ENCODE data around the gene SRPK2. TPM values are rescaled to one million over a fixed set of nuclear protein-coding genes. Genes with fewer than 3 reads are reported as not detected.

Gene SRPK2
- total RNA-seq, 1 donor from 2014 or later: 70.5 TPM

DNA sequence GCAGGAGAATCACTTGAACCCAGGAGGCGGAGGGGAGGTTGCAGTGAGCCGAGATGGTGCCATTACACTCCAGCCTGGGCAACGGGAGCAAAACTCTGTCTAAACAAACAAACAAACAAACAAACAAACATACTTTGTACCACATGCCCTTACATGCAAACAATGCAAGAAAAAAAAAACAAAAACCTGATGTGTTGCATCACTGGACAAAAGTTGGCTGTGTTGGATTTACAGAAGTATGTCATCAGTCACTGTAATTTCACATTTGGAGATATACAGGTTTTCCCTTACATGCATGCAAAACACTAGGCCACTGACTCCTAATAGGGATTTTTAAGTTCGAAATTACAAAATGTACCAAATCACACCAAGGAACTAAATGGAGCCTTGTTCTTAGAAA lies 138.5 kb downstream of the SRPK2 start:
- no peak for DNase-seq (ENCODE audit: low spot score)
- H3K27ac Mint-ChIP-seq (ENCODE audit: unreplicated experiment): no peak overlapping the region

GRCh38 chr7:105249216-105249615 lies 139.5 kb downstream of the SRPK2 start:
- Mint-ChIP-seq H3K9me3 (ENCODE audit: unreplicated experiment) (no peaks in the 10 kb centered on the region), H3K4me1 (ENCODE audit: unreplicated experiment) (peaks cover 29% of the 10 kb centered on the region), H3K27ac (ENCODE audit: unreplicated experiment) (no peak overlapping the region), H3K4me3 (ENCODE audit: unreplicated experiment) (no peak overlapping the region), H3K27me3 (ENCODE audit: unreplicated experiment) (no peaks in the 10 kb centered on the region), H3K36me3 (ENCODE audit: low read depth, unreplicated experiment) (no peaks in the 10 kb centered on the region)
- DNase-seq (ENCODE audit: low spot score): no peak
- TF ChIP-seq, protein P1, sequence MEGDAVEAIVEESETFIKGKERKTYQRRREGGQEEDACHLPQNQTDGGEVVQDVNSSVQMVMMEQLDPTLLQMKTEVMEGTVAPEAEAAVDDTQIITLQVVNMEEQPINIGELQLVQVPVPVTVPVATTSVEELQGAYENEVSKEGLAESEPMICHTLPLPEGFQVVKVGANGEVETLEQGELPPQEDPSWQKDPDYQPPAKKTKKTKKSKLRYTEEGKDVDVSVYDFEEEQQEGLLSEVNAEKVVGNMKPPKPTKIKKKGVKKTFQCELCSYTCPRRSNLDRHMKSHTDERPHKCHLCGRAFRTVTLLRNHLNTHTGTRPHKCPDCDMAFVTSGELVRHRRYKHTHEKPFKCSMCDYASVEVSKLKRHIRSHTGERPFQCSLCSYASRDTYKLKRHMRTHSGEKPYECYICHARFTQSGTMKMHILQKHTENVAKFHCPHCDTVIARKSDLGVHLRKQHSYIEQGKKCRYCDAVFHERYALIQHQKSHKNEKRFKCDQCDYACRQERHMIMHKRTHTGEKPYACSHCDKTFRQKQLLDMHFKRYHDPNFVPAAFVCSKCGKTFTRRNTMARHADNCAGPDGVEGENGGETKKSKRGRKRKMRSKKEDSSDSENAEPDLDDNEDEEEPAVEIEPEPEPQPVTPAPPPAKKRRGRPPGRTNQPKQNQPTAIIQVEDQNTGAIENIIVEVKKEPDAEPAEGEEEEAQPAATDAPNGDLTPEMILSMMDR (IDR thresholded peaks at IDR 0.05; ENCODE audit: unreplicated experiment): no peak

More for the DNA sequence above, 138.5 kb downstream of the SRPK2 start:
- H3K27me3 Mint-ChIP-seq (ENCODE audit: unreplicated experiment): peaks cover under 1% of the 10 kb centered on the region
- H3K36me3 Mint-ChIP-seq (ENCODE audit: low read depth, unreplicated experiment): no peaks in the 10 kb centered on the region
- TF ChIP-seq, protein P1 (IDR thresholded peaks at IDR 0.05; ENCODE audit: unreplicated experiment): no peak
- peaks cover 31% of the 10 kb centered on the region for H3K4me1 Mint-ChIP-seq (ENCODE audit: unreplicated experiment)
- no peak overlapping the region for H3K4me3 Mint-ChIP-seq (ENCODE audit: unreplicated experiment)
- no peaks in the 10 kb centered on the region for H3K9me3 Mint-ChIP-seq (ENCODE audit: unreplicated experiment)

DNA sequence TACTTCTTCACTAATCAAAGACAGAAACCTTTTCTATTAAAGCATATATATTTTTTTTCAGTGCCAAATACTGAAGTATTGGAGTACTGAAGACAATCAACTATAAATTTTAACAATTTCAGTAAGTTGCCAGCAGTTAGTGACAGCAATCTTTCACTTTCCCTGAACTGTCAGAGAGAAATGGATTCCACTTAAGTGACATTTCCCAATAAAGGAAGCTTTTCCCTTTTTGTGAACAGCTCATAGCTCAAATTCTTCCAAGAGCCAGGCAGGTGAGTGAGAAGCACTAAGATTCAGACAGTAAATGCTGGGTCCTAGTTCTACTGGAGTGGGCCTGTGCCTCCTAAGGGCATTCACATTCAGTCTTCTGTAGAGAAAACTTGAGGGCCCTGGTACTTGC lies 142.0 kb downstream of the SRPK2 start:
- no peaks in the 10 kb centered on the region for H3K36me3 Mint-ChIP-seq (ENCODE audit: low read depth, unreplicated experiment)
- peaks cover 1% of the 10 kb centered on the region for H3K27me3 Mint-ChIP-seq (ENCODE audit: unreplicated experiment)

DNA sequence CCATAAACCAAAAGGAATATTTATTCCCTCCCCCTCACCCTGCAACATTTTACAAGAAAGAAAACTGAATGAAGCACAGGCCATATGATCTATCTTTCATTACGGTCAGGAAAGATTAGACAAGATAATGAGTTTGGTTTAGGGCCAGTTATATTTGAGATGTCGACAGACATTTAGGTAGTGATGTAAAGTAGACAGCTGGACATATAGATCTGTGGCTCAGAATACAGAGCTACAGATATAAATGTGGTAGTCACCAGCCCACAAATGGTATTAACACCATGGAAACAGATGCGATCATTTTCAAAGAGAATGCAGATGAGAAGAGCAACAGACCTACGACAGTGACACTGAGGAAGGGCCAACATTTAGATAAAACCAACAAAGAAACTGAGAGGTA lies 142.5 kb downstream of the SRPK2 start:
- Mint-ChIP-seq H3K4me3 (ENCODE audit: unreplicated experiment) (no peak overlapping the region), H3K9me3 (ENCODE audit: unreplicated experiment) (no peaks in the 10 kb centered on the region), H3K36me3 (ENCODE audit: low read depth, unreplicated experiment) (no peaks in the 10 kb centered on the region), H3K4me1 (ENCODE audit: unreplicated experiment) (peaks cover 9% of the 10 kb centered on the region), H3K27me3 (ENCODE audit: unreplicated experiment) (peaks cover 1% of the 10 kb centered on the region), H3K27ac (ENCODE audit: unreplicated experiment) (no peak overlapping the region)
- TF ChIP-seq, protein P1 (IDR thresholded peaks at IDR 0.05; ENCODE audit: unreplicated experiment): no peak
- no peak for DNase-seq (ENCODE audit: low spot score)

More for the DNA sequence above, 142.0 kb downstream of the SRPK2 start:
- Mint-ChIP-seq H3K4me1 (ENCODE audit: unreplicated experiment) (peaks cover 11% of the 10 kb centered on the region), H3K27ac (ENCODE audit: unreplicated experiment) (no peak overlapping the region), H3K9me3 (ENCODE audit: unreplicated experiment) (no peaks in the 10 kb centered on the region), H3K4me3 (ENCODE audit: unreplicated experiment) (no peak overlapping the region)
- TF ChIP-seq, protein P1 (IDR thresholded peaks at IDR 0.05; ENCODE audit: unreplicated experiment): no peak
- no peak for DNase-seq (ENCODE audit: low spot score)

DNA sequence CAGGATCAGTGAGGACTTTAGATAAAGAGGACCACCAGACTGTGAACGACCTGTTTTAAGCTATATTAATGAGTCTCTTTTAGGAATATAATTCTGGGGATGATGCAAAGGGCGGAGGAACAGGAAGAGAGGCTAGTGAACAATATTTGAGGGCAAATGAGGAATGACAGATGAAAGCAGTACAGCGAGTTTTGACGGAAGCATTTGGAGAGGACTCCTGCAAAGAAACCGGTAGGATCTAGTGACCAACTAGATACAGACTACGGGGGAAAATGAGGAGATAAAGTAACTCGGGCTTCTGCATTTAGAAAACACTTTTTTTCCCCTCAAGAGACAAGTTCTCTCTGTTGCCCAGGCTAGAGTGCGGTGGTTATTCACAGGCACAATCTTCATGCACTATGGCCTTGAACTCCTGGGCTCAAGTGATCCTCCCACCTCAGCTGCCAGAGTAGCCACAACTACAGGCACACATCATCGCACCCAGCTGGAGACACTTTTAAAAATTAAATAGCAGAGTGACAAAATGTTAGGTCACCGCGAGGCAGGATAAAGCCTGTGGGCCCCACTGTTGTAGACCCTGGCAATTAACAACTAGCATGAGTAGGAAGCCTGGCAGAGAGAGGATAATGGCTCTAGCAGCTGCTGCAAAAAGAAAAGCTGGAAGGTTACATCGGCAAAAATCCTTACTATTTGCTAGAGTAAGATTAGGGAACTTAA lies 143.2 kb downstream of the SRPK2 start:
- Mint-ChIP-seq H3K27me3 (ENCODE audit: unreplicated experiment) (peaks cover 1% of the 10 kb centered on the region), H3K27ac (ENCODE audit: unreplicated experiment) (no peak overlapping the region), H3K4me3 (ENCODE audit: unreplicated experiment) (no peak overlapping the region), H3K9me3 (ENCODE audit: unreplicated experiment) (no peaks in the 10 kb centered on the region), H3K4me1 (ENCODE audit: unreplicated experiment) (peaks cover 2% of the 10 kb centered on the region), H3K36me3 (ENCODE audit: low read depth, unreplicated experiment) (no peaks in the 10 kb centered on the region)
- DNase-seq (ENCODE audit: low spot score): no peak
- TF ChIP-seq, protein P1 (IDR thresholded peaks at IDR 0.05; ENCODE audit: unreplicated experiment): no peak

Data from endothelial cell (in vitro differentiated cells).